ENCODE results near the gene TMBIM1. TPM values are rescaled to one million over a fixed set of nuclear protein-coding genes. Genes with fewer than 3 reads are reported as not detected.
"Not testable (repeated sequence)": the region's sequence is repeated elsewhere in the genome, so short reads cannot be mapped to it uniquely, and the experiment has no call there.

TMBIM1 gene
- total and polyA plus RNA-seq, 4 donors = 100 to 294 (median 212) TPM

DNA sequence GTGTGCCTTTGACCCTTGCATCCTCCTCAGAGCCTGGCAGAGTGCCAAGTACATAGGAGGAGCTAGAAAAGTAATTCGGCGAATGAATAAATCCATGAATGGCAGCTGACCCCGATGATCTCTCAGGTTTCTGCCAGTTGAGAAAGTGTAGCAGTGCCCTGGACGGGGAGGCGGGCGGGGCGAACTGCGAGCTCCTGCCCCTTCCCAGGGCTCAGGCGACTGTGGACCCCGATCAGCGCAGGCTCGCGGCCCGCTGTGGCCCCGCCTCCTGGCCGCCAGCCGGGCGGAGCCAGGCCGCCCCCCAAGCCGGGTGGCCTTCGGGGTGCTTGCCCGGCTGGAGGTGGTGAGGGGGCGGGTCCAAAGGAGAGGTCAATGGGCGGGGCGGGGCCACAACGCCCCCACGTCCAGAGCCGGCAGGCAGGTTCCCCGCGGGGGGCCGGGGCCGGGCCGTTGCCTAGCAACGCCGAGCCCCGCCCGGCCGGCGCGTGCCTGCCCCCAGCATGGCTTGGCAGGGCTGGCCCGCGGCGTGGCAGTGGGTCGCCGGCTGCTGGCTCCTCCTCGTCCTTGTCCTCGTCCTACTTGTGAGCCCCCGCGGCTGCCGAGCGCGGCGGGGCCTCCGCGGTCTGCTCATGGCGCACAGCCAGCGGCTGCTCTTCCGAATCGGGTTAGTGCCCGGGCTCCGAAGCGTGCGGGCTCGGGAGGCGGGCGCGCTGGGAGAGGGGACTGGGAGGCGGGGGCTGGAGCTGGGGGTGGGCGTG, 30.6 kb upstream of the TMBIM1 start:
- Histone ChIP-seq H3K4me3 (ENCODE audit: low read length in 2 of 2) (peak overlapping the region; percentile 64 to 70), H3K27me3 (ENCODE audit: control insufficient read depth in 1 of 2, insufficient read depth in 2 of 2, low read length in 1 of 2) (no peaks in the 10 kb centered on the region), H3K4me1 (ENCODE audit: control insufficient read depth in 1 of 2, insufficient read depth in 2 of 2, low read length in 2 of 2) (no peaks in the 10 kb centered on the region), H3K9me3 (ENCODE audit: control insufficient read depth, low read length) (no peaks in the 10 kb centered on the region), H3K36me3 (ENCODE audit: control insufficient read depth in 1 of 2, insufficient read depth in 2 of 2, low read length in 1 of 2) (no peaks in the 10 kb centered on the region), H3K27ac (ENCODE audit: low read depth in 1 of 2, low read length in 2 of 2) (no peak overlapping the region)
- DNase-seq (peak; percentile 87 to 90), ATAC-seq (ENCODE audit: low FRiP score) (peak; percentile 82)
- 0 to 1% methylated on average over 46 to 69 of the region's 69 CpGs for WGBS, 2 donors
- intact Hi-C loops (cut with DNase I) = no loop called here

DNA sequence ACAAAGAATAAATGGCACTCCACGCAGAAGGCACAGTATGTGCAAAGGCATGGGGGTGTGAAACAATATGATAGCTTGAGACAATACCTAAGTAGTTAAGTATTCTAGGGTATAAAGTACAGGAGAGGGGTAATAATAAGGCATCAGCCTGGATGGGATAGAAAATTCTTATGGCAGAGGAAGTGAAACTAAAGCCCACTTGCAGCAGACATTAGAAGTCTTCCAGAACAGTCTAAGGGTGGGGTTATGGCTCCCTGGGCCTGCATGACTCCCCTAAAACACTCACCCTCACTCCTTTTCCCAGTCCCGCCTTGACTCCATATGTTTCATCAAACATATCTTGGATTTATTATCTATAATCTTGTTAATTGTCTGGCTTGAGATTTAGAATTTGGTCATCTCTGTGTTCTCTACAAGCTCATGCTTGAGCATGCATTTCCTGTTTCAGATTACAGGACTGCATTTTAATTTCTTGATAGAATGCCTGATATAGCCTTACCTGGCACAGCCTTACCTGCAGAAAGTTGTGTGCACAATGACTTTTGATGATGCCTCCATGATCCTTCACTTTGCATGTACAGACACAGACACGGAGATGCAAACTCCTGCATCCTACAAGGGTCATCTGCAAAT, 28.5 kb upstream of the TMBIM1 start:
- no peaks in the 10 kb centered on the region for H3K4me1 ChIP-seq (ENCODE audit: control insufficient read depth in 1 of 2, insufficient read depth in 2 of 2, low read length in 2 of 2)
- intact Hi-C loops (cut with DNase I) = no loop called here
- WGBS, 2 donors = 94 to 97% methylated on average over 3 of the region's 3 CpGs

DNA sequence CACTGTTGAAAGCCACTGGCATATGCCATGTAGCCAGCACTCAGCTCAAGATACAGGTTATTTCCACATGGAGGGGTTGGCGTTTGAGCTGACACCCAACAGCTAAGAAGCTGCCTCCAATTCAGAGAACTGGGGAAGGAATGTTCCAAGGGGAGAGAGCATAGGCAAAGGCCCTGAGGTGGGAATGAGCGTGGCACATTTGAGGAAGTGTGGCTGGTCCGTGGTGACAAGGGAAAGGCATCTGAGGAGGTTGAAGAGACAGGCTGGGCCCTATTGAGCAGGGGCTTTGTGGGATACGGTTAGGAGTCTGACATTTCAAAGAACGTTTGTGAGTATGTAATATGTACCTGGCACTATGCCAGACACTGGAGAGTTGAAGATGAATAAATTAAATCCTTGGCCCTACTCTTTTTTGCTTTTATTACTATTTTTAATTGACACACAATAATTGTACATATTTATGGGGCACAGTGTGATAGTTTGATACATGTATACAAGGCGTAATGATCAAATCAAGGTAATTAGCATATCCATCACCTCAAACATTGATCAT, 27.6 kb upstream of the TMBIM1 start:
- ATAC-seq (ENCODE audit: low FRiP score) = no peak
- H3K4me1 ChIP-seq (ENCODE audit: control insufficient read depth in 1 of 2, insufficient read depth in 2 of 2, low read length in 2 of 2) = no peaks in the 10 kb centered on the region

More for the DNA sequence above, 28.5 kb upstream of the TMBIM1 start:
- no peak for DNase-seq
- Histone ChIP-seq H3K9me3 (ENCODE audit: control insufficient read depth, low read length) (no peaks in the 10 kb centered on the region), H3K4me3 (ENCODE audit: low read length in 2 of 2) (no peak overlapping the region), H3K27ac (ENCODE audit: low read depth in 1 of 2, low read length in 2 of 2) (no peak overlapping the region), H3K36me3 (ENCODE audit: control insufficient read depth in 1 of 2, insufficient read depth in 2 of 2, low read length in 1 of 2) (no peaks in the 10 kb centered on the region), H3K27me3 (ENCODE audit: control insufficient read depth in 1 of 2, insufficient read depth in 2 of 2, low read length in 1 of 2) (no peaks in the 10 kb centered on the region)
- ATAC-seq (ENCODE audit: low FRiP score) = no peak

DNA sequence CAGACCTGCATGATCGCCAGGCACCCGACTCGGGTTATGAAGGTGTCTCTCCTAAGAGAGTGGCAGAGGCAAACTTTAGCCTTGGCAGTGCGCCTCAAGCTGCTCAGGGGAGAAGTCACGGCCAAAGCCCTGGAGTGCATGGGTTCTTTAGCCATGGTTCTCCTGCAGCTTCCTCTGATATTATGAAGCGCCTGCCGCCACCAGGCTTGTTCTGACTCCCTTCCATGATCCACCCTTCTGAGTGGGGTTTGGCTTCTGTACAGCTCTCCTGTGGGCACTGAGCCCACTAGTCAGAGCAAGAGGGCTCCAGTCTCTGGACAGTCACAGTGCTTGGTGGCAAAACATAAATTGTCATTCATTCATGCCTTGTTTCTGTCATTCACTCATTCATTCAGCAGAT, 25.9 kb upstream of the TMBIM1 start:
- DNase-seq = no peak
- Histone ChIP-seq H3K9me3 (ENCODE audit: control insufficient read depth, low read length) (no peaks in the 10 kb centered on the region), H3K36me3 (ENCODE audit: control insufficient read depth in 1 of 2, insufficient read depth in 2 of 2, low read length in 1 of 2) (no peaks in the 10 kb centered on the region), H3K27ac (ENCODE audit: low read depth in 1 of 2, low read length in 2 of 2) (no peak overlapping the region), H3K4me1 (ENCODE audit: control insufficient read depth in 1 of 2, insufficient read depth in 2 of 2, low read length in 2 of 2) (no peaks in the 10 kb centered on the region), H3K27me3 (ENCODE audit: control insufficient read depth in 1 of 2, insufficient read depth in 2 of 2, low read length in 1 of 2) (no peaks in the 10 kb centered on the region), H3K4me3 (ENCODE audit: low read length in 2 of 2) (no peak overlapping the region)
- 76 to 84% methylated on average over 7 of the region's 7 CpGs for WGBS, 2 donors
- intact Hi-C loops (cut with DNase I) = loop anchor here in 1 of 2 donors (5.0 kb wide), 1 partner anchor 144 kb away; no protein-coding TSS in a partner anchor
- ATAC-seq (ENCODE audit: low FRiP score) = no peak

More for the DNA sequence above, 27.6 kb upstream of the TMBIM1 start:
- no peak for DNase-seq
- intact Hi-C loops (cut with DNase I) = loop anchor here in 1 of 2 donors (5.0 kb wide), 1 partner anchor 142 kb away; no protein-coding TSS in a partner anchor
- Histone ChIP-seq H3K27ac (ENCODE audit: low read depth in 1 of 2, low read length in 2 of 2) (no peak overlapping the region), H3K9me3 (ENCODE audit: control insufficient read depth, low read length) (no peaks in the 10 kb centered on the region), H3K27me3 (ENCODE audit: control insufficient read depth in 1 of 2, insufficient read depth in 2 of 2, low read length in 1 of 2) (no peaks in the 10 kb centered on the region), H3K36me3 (ENCODE audit: control insufficient read depth in 1 of 2, insufficient read depth in 2 of 2, low read length in 1 of 2) (no peaks in the 10 kb centered on the region), H3K4me3 (ENCODE audit: low read length in 2 of 2) (no peak overlapping the region)
- 56 to 67% methylated on average over 6 of the region's 6 CpGs for WGBS, 2 donors

DNA sequence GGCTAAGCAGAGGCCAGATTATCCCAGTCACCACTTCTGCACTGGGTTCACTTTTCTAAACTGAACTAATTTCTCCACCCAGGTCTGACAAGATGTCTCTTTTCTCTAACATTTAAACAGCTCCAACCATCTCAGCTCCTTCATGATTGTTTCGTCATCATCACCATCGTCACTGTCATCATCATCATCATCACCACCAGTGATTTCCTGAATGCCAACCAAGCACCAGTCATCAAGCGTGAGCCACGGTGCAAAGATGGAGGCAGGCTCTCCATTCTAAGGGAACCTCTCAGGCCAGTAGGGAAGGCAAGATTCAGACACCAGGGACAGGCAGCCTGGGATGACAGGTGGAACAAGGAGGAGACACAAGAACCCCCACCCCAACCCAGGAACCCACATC, 25.5 kb upstream of the TMBIM1 start:
- H3K4me3 ChIP-seq (ENCODE audit: low read length in 2 of 2) = no peak overlapping the region
- no peaks in the 10 kb centered on the region for H3K4me1 ChIP-seq (ENCODE audit: control insufficient read depth in 1 of 2, insufficient read depth in 2 of 2, low read length in 2 of 2)
- no peak for DNase-seq
- no peak overlapping the region for H3K27ac ChIP-seq (ENCODE audit: low read depth in 1 of 2, low read length in 2 of 2)
- H3K27me3 ChIP-seq (ENCODE audit: control insufficient read depth in 1 of 2, insufficient read depth in 2 of 2, low read length in 1 of 2) = no peaks in the 10 kb centered on the region
- no peak for ATAC-seq (ENCODE audit: low FRiP score)
- intact Hi-C loops (cut with DNase I) = loop anchor here in 1 of 2 donors (5.0 kb wide), 1 partner anchor 144 kb away; no protein-coding TSS in a partner anchor
- H3K9me3 ChIP-seq (ENCODE audit: control insufficient read depth, low read length) = no peaks in the 10 kb centered on the region
- H3K36me3 ChIP-seq (ENCODE audit: control insufficient read depth in 1 of 2, insufficient read depth in 2 of 2, low read length in 1 of 2) = no peaks in the 10 kb centered on the region
- WGBS, 2 donors = 92 to 93% methylated on average over 4 of the region's 4 CpGs

DNA sequence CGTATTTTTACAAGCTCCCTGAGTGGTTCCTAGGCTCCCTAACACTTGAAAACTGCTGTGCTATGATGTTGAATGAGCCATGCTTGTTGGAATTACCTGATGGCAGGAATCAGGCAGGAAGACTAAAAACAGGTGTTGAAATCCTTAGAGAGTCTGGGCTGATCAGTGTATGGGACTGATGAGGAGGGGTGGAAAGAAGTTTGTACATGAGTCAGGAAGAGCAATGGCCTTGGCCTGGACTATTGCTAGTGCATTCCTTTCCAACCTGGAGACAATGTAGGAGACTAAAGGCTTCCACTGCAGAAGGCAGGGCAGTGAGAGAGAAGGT, 25.0 kb upstream of the TMBIM1 start:
- H3K27ac ChIP-seq (ENCODE audit: low read depth in 1 of 2, low read length in 2 of 2) = no peak overlapping the region
- 85 to 86% methylated on average over 1 of the region's 1 CpG for WGBS, 2 donors
- H3K4me1 ChIP-seq (ENCODE audit: control insufficient read depth in 1 of 2, insufficient read depth in 2 of 2, low read length in 2 of 2) = no peaks in the 10 kb centered on the region
- intact Hi-C loops (cut with DNase I) = loop anchor here in 1 of 2 donors (5.0 kb wide), 1 partner anchor 145 kb away; no protein-coding TSS in a partner anchor
- DNase-seq (no peak), ATAC-seq (ENCODE audit: low FRiP score) (no peak)
- no peak overlapping the region for H3K4me3 ChIP-seq (ENCODE audit: low read length in 2 of 2)
- no peaks in the 10 kb centered on the region for H3K27me3 ChIP-seq (ENCODE audit: control insufficient read depth in 1 of 2, insufficient read depth in 2 of 2, low read length in 1 of 2)
- no peaks in the 10 kb centered on the region for H3K9me3 ChIP-seq (ENCODE audit: control insufficient read depth, low read length)
- H3K36me3 ChIP-seq (ENCODE audit: control insufficient read depth in 1 of 2, insufficient read depth in 2 of 2, low read length in 1 of 2) = no peaks in the 10 kb centered on the region

DNA sequence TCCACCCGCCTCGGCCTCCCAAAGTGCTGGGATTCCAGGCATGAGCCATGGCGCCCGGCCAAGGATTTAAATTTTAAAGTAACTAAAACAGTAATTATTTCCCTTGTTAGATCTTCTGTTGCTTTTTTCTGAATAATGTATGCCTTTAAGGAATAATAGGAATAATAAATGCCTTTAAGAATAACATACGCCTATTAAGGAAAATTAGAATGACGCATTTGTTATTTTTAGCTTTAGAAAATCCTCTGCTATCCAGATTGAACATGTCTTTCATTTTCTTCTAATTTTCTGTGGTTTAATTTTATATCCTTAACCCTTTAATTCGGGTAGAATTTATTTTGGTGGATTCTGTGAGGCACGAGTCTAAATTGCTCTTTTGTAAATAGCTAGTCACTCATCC, 23.1 kb upstream of the TMBIM1 start:
- Histone ChIP-seq H3K4me3 (ENCODE audit: low read length in 2 of 2) (no peak overlapping the region), H3K27ac (ENCODE audit: low read depth in 1 of 2, low read length in 2 of 2) (no peak overlapping the region), H3K36me3 (ENCODE audit: control insufficient read depth in 1 of 2, insufficient read depth in 2 of 2, low read length in 1 of 2) (no peaks in the 10 kb centered on the region), H3K27me3 (ENCODE audit: control insufficient read depth in 1 of 2, insufficient read depth in 2 of 2, low read length in 1 of 2) (no peaks in the 10 kb centered on the region), H3K9me3 (ENCODE audit: control insufficient read depth, low read length) (no peaks in the 10 kb centered on the region), H3K4me1 (ENCODE audit: control insufficient read depth in 1 of 2, insufficient read depth in 2 of 2, low read length in 2 of 2) (no peaks in the 10 kb centered on the region)
- ATAC-seq (ENCODE audit: low FRiP score) = no peak
- DNase-seq = no peak
- intact Hi-C loops (cut with DNase I) = loop anchor here in 1 of 2 donors (5.0 kb wide), 1 partner anchor 147 kb away; no protein-coding TSS in a partner anchor
- WGBS, 2 donors = 81% methylated on average over 8 of the region's 8 CpGs

DNA sequence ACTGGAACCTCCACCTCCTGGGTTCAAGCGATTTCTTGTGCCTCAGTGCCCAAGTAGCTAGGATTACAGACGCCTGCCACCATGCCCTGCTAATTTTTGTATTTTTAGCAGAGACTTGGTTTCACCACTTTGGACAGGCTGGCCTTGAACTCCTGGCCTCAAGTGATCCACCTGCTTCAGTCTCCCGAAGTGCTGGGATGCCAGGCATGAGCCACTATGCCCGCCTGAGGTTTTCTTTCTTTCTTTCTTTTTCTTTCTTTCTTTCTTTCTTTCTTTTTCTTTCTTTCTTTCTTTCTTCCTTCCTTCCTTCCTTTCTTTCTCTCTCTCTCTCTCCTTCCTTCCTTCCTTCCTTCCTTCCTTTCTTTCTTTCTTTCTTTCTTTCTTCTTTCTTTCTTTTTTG, 22.5 kb upstream of the TMBIM1 start:
- not testable (repeated sequence) for H3K36me3 ChIP-seq (ENCODE audit: control insufficient read depth in 1 of 2, insufficient read depth in 2 of 2, low read length in 1 of 2); H3K27ac ChIP-seq (ENCODE audit: low read depth in 1 of 2, low read length in 2 of 2); ATAC-seq (ENCODE audit: low FRiP score); H3K9me3 ChIP-seq (ENCODE audit: control insufficient read depth, low read length); DNase-seq; H3K4me1 ChIP-seq (ENCODE audit: control insufficient read depth in 1 of 2, insufficient read depth in 2 of 2, low read length in 2 of 2); H3K27me3 ChIP-seq (ENCODE audit: control insufficient read depth in 1 of 2, insufficient read depth in 2 of 2, low read length in 1 of 2); H3K4me3 ChIP-seq (ENCODE audit: low read length in 2 of 2)
- intact Hi-C loops (cut with DNase I) = loop anchor here in 1 of 2 donors (5.0 kb wide), 1 partner anchor 148 kb away; no protein-coding TSS in a partner anchor
- WGBS, 2 donors = 94 to 96% methylated on average over 4 of the region's 4 CpGs
